Activated CD4-positive, alpha-beta T cell treated with anti-CD3 and anti-CD28 coated beads, Interleukin-2, amount 50 U/mL, for 4 hours (primary cell): ENCODE data around the gene EHD1.
"Not testable (repeated sequence)": the region's sequence is repeated elsewhere in the genome, so short reads cannot be mapped to it uniquely, and the experiment has no call there.

ENCODE experiments used
- DNase-seq, 2 experiments: peaks; one replicate each; pipeline ENCODE4 v3.0.0-alpha.2; 2020

The EHD1 gene

DNA sequence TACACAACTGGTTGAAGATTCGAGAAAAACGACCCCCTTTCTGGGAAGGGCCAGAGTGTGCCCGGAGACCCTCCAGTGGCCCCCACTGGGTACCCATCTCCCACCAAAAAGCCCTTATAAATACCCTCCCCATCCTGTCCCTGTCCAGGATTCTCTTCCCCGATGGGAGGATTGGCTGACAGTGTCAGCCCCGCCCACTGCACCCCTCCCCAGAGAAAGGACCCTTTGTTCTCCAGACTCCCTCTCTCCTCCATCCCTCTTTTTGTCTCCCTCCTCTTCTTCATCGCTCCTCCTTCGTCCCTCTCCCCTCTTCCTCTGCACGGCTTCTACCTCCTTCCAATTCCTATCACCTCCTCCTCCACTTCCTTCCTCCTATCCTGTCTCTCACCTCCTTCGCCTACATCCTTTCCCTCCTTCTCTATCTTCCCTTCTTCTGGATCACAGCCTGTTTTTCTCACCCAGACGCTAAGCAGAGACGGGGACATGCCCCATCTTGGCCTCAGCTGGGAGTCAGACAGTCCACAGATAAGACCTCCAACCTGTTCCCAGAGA lies 54.8 kb downstream of the EHD1 start:
- no peak for DNase-seq

DNA sequence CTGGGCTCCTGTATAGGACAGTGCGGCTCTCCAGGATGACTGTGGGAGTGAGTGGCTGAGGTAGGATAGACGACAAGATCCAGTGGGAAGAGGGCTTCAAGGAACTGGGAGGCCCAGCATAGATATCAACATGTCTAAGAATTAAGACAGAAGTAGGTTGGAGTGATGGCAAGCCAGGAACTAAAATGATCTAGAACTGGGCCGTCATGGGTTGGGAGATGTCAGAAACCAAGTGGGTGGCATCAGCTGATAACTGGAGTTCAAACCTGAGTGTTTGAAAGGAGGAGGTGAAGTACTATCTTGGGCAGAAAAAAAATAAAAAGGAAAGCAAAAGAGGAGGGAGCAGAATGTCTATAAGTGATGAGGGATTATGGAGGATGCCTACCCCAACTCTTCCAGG lies 60.9 kb downstream of the EHD1 start:
- no peak for DNase-seq

DNA sequence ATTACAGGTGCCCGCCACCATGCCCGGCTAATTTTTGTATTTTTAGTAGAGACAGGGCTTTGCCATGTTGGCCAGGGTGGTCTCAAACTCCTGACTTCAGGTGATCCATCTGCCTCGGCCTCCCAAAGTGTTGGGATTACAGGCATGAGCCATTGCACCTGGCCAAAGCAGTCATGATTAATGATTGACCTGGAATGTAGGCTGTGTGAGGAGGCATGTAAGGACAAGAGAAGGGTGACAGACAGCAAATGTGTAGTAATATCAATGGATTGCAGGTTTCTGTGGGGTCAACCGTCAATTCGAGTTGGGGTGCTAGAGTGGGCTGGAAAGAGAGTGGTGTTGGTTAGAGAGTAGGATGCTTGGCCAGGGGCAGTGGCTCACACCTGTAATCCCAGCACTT lies 63.0 kb downstream of the EHD1 start:
- not testable (repeated sequence) for DNase-seq

DNA sequence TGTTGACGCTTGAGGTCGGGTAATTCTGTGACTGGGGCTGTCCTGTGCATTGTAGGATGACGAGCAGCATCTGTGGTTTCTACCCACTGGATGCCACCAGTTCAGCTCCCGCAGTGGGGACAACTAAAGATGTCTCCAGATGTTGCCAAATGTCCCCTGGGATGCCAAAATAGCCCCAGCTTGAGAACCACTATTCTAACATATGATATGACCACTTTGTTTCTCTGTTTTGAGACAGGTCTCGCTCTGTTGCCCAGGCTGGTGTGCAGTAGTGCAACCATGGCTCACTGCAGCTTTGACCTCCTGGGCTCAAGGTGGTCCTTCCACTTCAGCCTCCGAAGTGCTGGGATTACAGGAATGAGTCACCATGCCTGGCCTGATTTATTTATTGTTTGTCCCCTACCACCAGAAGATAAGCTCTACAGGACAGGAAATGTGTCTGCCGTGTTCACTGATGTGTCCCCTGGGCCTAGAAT lies 63.7 kb downstream of the EHD1 start:
- no peak for DNase-seq

DNA sequence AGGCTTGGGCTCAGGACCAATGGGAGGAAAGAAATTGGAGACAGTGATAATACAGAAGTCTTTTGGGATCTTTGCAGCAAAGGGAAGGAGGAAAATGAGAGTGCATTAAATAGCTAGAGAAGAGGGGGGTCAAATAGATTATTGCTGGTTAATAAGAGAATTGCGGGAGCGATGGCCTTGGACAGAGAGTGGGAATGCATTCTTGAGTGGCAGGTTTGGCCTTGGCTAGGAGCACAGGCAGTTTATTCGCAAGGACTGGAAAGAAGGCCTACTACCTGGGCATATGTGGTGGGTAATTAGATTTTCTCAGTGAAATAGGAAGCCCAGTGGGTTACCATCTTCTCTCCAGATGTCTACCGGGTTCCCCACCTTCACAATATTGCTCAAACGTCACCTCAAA lies 64.6 kb downstream of the EHD1 start:
- no peak for DNase-seq

DNA sequence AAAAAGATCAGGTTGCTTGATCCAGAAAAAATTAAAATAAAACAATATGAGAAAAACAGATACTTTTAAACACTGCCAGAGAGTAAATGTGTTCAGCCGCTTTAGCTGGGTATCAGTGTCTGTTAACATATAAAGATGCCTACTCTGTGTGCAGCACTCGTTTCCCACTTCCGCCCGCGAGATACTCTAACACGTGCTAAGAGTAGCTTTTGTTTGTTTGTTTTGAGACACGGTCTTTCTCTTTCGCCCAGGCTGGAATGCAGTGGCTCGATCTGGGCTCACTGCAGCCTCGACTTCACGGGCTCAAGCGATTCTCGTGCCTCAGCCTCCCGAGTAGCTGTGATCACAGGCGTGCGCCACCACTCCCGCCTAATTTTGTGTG lies 67.5 kb downstream of the EHD1 start:
- no peak for DNase-seq

DNA sequence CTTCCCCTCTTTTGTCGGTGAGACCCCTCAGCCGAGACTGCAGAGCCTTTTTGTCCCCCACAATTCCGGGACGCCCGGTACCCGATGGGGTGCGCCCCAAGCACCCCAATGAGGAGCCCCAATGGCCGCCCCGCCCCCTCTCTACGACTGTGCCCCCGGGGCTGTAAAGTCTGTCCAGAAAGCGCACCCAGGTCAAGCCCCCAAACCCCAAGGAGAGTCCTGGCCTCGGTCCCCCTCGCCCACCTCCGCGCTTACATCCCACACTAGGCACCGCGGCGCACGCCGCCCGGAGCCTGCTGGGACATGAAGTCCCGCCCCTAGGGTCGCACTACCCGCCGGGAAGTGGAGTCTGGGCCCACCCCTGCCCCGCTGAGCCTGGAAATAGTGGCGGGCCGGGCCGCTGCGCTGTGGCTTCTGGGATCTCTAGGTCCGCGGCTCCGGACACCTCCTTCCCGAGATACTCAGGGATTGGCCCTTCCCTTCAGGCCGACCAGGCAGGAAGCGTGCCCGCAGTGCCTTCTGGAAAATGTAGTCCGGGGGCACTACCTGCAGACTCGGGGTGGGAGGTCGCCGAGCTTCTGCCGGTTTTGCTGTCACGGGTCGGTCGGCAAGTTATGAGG lies 68.0 kb downstream of the EHD1 start, which contains the start of gene MEN1:
Gene MEN1 (minus strand): TSS at position 281 of the 620 bp plus-strand sequence. CDS start 442 bp downstream, outside the sequence.
- peak; percentile 63 to 66 for DNase-seq

DNA sequence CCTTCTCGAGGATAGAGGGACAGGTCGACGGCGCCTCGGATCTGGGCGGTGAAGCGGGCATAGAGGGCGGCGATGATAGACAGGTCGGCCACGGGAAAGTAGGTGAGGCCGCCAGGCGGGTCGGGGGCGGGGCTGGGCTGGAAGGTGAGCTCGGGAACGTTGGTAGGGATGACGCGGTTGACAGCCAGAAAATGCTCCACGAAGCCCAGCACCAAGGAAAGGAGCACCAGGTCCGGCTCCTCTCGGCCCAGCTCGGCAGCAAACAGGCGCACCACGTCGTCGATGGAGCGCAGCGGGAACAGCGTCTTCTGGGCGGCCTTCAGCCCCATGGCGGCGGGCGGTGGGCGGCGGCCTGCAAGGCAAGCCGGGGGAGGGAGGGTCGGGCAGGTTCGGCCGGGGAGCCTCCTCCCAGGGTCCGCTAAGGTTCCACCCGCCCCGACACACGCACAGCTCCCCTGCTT lies 68.6 kb downstream of the EHD1 start:
- DNase-seq, result no peak

DNA sequence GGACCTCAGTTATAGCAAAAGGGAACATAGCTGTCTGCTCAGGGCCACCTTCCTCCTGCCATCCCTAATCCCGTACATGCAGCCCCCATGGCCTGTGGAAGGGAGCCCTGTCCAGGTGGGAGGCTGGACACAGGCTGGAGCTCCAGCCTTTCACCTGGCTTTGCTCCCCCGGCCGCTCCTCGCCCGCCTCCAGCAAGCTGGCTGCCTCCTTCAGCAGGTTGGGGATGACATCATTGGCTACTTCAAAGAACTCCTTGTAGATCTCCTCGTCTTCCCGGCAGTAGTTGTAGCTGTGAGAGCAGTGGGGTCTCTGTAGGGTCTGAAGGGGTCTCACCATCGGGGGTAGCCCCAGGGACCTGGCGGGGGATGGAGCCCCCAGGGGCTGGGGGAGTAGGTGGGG lies 72.9 kb downstream of the EHD1 start:
- DNase-seq, result no peak

DNA sequence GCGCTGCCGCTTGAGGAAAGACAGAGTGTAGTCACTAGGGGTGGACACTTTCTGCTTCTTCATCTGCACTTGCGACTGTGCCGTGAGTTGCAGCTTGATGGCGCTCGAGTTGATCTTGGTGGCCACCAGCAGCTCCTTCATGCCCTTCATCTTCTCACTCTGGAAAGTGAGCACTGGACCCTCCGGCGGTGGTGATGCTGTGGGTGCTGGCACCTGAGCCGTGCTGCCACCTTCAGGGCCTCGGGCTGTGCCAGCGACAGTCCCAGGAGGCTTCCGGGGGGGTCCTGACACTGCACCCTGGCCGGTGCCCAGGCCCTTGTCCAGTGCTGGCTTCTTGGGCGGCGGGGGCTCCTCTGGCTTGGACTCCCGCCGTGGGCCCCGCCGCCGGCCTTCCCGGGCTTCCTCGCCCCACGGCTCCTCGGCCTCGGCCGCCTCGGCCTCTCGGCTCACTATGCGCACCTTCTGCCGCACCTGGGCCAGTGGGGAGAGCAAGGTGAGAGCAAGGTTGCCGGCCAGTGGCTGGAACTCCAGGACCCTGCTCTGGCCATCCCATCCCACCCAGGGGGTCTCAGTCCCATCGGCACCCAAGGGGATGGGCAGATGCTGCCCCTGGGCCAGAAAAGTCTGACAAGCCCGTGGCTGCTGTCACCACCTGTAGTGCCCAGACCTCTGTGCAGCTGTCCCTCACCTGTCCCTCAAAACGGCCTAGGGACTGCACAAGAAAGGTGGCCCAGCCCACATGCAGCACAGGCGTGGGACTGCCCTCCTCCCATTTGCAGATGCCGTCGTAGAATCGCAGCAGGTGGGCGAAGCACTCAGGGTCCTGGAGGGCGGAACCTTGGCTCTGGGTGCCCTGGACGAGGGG lies 73.8 kb downstream of the EHD1 start:
- DNase-seq, result no peak

DNA sequence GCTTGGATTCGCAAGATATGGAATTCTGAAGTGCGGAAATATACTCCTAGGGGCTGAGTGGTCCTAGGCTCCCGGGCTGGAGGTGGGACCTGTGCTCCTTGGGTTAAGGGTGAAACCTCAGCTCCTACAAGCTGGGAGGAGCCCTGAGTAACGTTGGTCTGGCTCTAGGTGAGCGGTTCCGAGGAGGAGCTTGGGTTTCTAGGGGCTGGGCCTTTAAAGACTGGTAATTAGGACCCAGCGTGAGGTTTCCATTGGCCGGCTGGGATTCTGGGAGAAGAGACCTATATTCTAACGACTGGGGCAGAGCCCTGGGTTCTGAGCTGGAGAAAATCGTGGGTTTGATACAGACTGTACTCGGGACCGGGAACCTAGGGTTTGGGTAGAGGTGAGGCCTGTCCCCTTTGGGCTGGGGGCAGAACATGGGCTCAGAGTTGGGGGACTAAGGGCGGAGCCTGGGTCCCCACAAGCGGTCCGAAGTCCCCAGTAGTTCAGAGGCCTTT lies 74.5 kb downstream of the EHD1 start:
- no peak for DNase-seq

DNA sequence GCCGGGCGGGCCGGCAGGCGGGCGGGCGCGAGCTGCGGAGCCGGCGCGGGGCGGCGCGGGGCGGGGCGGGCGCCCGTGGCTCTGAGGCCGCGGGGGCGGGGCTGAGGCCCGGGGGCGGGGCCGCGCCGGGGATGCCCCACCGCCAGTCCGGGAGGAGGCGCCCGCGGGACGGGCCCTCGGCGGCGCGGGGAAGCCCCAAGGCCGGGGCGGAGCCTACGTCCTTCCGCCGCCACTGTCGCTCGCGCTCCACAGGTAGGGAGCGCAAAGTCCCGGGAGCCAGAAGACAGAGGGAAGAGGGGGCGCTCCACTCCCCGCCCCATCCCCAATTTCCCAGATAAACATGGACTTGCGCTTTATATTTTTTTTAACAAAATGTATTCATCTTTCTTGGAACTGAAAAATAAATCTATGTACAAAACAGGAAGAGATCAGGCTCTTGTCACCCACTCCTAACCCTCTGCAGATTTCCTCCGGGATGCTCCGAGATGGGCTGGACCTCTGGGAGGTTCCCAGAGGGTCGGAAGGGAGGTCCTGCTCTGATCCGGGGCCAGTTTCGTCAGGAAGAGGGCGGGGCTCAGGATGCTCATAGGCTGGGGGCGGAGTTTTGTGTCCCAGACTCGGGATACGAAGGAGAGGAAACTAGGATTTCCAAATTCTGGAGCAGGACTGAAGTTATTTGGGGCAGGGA lies 75.1 kb downstream of the EHD1 start, which contains the start of gene MAP4K2:
Gene MAP4K2 (minus strand): TSS at position 57 of the 688 bp plus-strand sequence. CDS start 65 bp downstream, outside the sequence.
- DNase-seq, result peak; percentile 75 to 79

DNA sequence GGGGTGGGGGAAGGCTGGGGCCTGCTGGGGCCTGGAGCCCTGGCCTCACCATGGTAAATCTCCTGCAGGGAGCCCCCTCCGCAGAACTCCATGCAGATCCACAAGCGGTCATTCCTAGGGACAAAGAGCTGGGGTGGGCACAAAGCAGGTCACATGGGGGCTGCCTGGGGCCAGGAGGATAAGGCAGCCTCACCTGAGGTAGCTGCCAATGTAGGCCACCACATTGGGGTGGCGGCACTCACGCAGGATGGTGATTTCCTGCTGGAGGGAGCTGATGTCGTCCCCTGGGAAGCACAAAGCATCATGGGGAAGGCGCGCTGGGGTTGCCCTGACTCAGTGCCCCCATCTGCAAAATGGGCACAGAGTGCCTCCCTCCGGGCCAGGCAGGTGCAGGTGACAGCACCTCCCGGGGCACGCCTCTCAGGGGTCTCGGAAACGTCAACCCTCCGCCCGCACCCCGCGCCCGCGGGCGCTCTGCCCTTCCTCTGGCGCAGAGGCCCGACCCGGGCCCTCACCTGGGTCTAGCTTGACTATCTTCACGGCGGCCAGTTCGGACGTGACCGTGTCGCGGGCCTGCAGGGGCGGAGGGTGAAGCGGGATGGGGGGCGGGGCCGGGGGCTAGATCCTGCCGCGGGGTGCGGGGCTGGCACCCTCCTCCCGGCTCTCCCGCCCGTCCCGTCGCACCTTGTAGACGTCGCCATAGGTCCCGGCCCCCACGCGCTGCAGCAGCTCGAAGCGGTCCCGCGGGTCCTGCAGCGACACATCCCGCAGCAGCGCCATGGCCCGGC lies 75.9 kb downstream of the EHD1 start:
- DNase-seq, result peak in 1 of 2 experiments; percentile 19
